Subcutaneous abdominal adipose tissue (tissue), 5 donors: ENCODE results near the gene MTRF1.

Source experiments
- H3K27ac ChIP-seq: one replicate; pipeline ENCODE4 v1.7.0; 2013; ENCODE audit warnings: low read depth, mild to moderate bottlenecking, inconsistent platforms, low read length, moderate library complexity
- H3K27me3 ChIP-seq, 5 donors: one replicate each; pipeline ENCODE4 v1.7.0; 2013; ENCODE audit warnings: low read length in 5 of 5, inconsistent platforms in 1 of 5; ENCODE audit not compliant: control insufficient read depth in 5 of 5, insufficient read depth in 4 of 5
- H3K36me3 ChIP-seq, 5 donors: one replicate each; pipeline ENCODE4 v1.7.0; 2013; ENCODE audit warnings: low read length in 5 of 5; ENCODE audit not compliant: control insufficient read depth in 5 of 5, insufficient read depth in 5 of 5
- H3K4me1 ChIP-seq, 5 donors: one replicate each; pipeline ENCODE4 v1.7.0; 2013; ENCODE audit warnings: low read length in 5 of 5, mild to moderate bottlenecking in 3 of 5, moderate library complexity in 1 of 5; ENCODE audit not compliant: control insufficient read depth in 5 of 5, insufficient read depth in 5 of 5
- H3K4me3 ChIP-seq, 5 donors: one replicate each; pipeline ENCODE4 v1.7.0; 2013; ENCODE audit warnings: low read length in 5 of 5, low read depth in 1 of 5
- H3K9ac ChIP-seq, 5 donors: one replicate each; pipeline ENCODE4 v1.7.0; 2013; ENCODE audit warnings: low read length in 5 of 5, mild to moderate bottlenecking in 4 of 5, moderate library complexity in 3 of 5
- H3K9me3 ChIP-seq, 5 donors: one replicate each; pipeline ENCODE4 v1.7.0; 2013; ENCODE audit warnings: low read length in 5 of 5; ENCODE audit not compliant: control insufficient read depth in 5 of 5
- donor health status: healthy.
- donor health status: healthy.
- donor health status: healthy.
- donor health status: healthy.
- donor health status: healthy.

MTRF1 gene

GRCh38 chr13:41263261-41263971 lies at the start of gene MTRF1:
MTRF1 (minus strand) TSS chr13:41263576; CDS start chr13:41260907, 2,669 bp downstream.
- peak within 1 kb of the TSS; percentile 90 to 99 (median 94) for H3K4me3 ChIP-seq
- H3K4me1 ChIP-seq = peaks cover 0 to 9% (median 7%) of the 10 kb centered on the region in 5 donors
- H3K27me3 ChIP-seq = no peaks in the 10 kb centered on the region
- peak within 1 kb of the TSS; percentile 65 to 92 (median 82) for H3K9ac ChIP-seq
- peak within 1 kb of the TSS; percentile 79 for H3K27ac ChIP-seq
- H3K9me3 ChIP-seq = peaks cover 2 to 11% (median 9%) of the 10 kb centered on the region in 5 donors
- H3K36me3 ChIP-seq = peaks cover 10 to 13% (median 12%) of the 10 kb centered on the region in 5 donors

- Histone ChIP-seq H3K4me3 (peak overlapping the region in 1 of 5 donors; percentile 2), H3K36me3 (no peaks in the 10 kb centered on the region), H3K9me3 (no peaks in the 10 kb centered on the region), H3K9ac (peak overlapping the region in 2 of 5 donors; percentile 89 to 92), H3K4me1 (peaks cover 0 to 29% (median 27%) of the 10 kb centered on the region in 5 donors), H3K27me3 (no peaks in the 10 kb centered on the region), H3K27ac (peak overlapping the region; percentile 30)
Observed at GRCh38 chr13:41313117-41313516, 49.7 kb upstream of the MTRF1 start.

GRCh38 chr13:41312176-41312500 lies 48.8 kb upstream of the MTRF1 start:
- Histone ChIP-seq H3K4me1 (peaks cover 0 to 29% (median 27%) of the 10 kb centered on the region in 5 donors), H3K36me3 (no peaks in the 10 kb centered on the region), H3K9me3 (no peaks in the 10 kb centered on the region), H3K27ac (peak overlapping the region; percentile 99), H3K27me3 (no peaks in the 10 kb centered on the region), H3K9ac (peak overlapping the region; percentile 89 to 96 (median 92)), H3K4me3 (peak overlapping the region; percentile 85 to 96 (median 95))

GRCh38 chr13:41311406-41312175 lies 48.2 kb upstream of the MTRF1 start:
- Histone ChIP-seq H3K4me3 (peak overlapping the region; percentile 85 to 96 (median 95)), H3K9ac (peak overlapping the region; percentile 89 to 96 (median 92)), H3K9me3 (no peaks in the 10 kb centered on the region), H3K36me3 (no peaks in the 10 kb centered on the region), H3K27me3 (no peaks in the 10 kb centered on the region), H3K4me1 (peaks cover 0 to 29% (median 27%) of the 10 kb centered on the region in 5 donors), H3K27ac (peak overlapping the region; percentile 99)

- H3K9ac ChIP-seq = peak within 1 kb of the TSS; percentile 89 to 96 (median 92)
- no peaks in the 10 kb centered on the region for H3K27me3 ChIP-seq
- peak within 1 kb of the TSS; percentile 85 to 96 (median 95) for H3K4me3 ChIP-seq
- no peaks in the 10 kb centered on the region for H3K36me3 ChIP-seq
- H3K4me1 ChIP-seq = peaks cover 0 to 29% (median 27%) of the 10 kb centered on the region in 5 donors
- H3K9me3 ChIP-seq = no peaks in the 10 kb centered on the region
- peak within 1 kb of the TSS; percentile 99 for H3K27ac ChIP-seq
Observed at GRCh38 chr13:41310963-41311405, 47.6 kb upstream of the MTRF1 start, which contains the start of gene NAA16. NAA16 (plus strand) TSS chr13:41311267; CDS start chr13:41311529, 262 bp downstream.

GRCh38 chr13:41307884-41308640 lies 44.7 kb upstream of the MTRF1 start:
- H3K9ac ChIP-seq = no peak overlapping the region
- H3K27me3 ChIP-seq = no peaks in the 10 kb centered on the region
- H3K27ac ChIP-seq = no peak overlapping the region
- H3K36me3 ChIP-seq = no peaks in the 10 kb centered on the region
- H3K9me3 ChIP-seq = no peaks in the 10 kb centered on the region
- peaks cover 0 to 17% (median 16%) of the 10 kb centered on the region in 5 donors for H3K4me1 ChIP-seq
- H3K4me3 ChIP-seq = no peak overlapping the region

- no peaks in the 10 kb centered on the region for H3K36me3 ChIP-seq
- H3K9ac ChIP-seq = no peak overlapping the region
- no peaks in the 10 kb centered on the region for H3K27me3 ChIP-seq
- peaks cover 0 to 7% (median 4%) of the 10 kb centered on the region in 5 donors for H3K4me1 ChIP-seq
- H3K27ac ChIP-seq = no peak overlapping the region
- H3K4me3 ChIP-seq = no peak overlapping the region
- no peaks in the 10 kb centered on the region for H3K9me3 ChIP-seq
Observed at GRCh38 chr13:41306271-41307145, 43.1 kb upstream of the MTRF1 start.

- H3K9me3 ChIP-seq = no peaks in the 10 kb centered on the region
- H3K36me3 ChIP-seq = no peaks in the 10 kb centered on the region
- no peak overlapping the region for H3K9ac ChIP-seq
- no peaks in the 10 kb centered on the region for H3K27me3 ChIP-seq
- H3K27ac ChIP-seq = no peak overlapping the region
- H3K4me3 ChIP-seq = no peak overlapping the region
- H3K4me1 ChIP-seq = no peaks in the 10 kb centered on the region
Observed at GRCh38 chr13:41304551-41304950, 41.2 kb upstream of the MTRF1 start.

GRCh38 chr13:41302743-41303142 lies 39.4 kb upstream of the MTRF1 start:
- H3K4me3 ChIP-seq = no peak overlapping the region
- H3K27me3 ChIP-seq = no peaks in the 10 kb centered on the region
- no peaks in the 10 kb centered on the region for H3K4me1 ChIP-seq
- no peak overlapping the region for H3K27ac ChIP-seq
- H3K9ac ChIP-seq = no peak overlapping the region
- H3K36me3 ChIP-seq = no peaks in the 10 kb centered on the region
- no peaks in the 10 kb centered on the region for H3K9me3 ChIP-seq
